Esophagus squamous epithelium (tissue), 4 donors: ENCODE measurements around the gene HSD11B2.

Source experiments
- CTCF ChIP-seq, 6 experiments: fragments of 450-650 bp in 4 of 6; fragments of 200-600 bp in 2 of 6; sonication (generic) in 2 of 6; IDR thresholded peaks; one replicate each; pipeline ENCODE4 v1.5.1; 2016 to 2019; ENCODE audit warnings: antibody characterized with exemption in 6 of 6, mild to moderate bottlenecking in 4 of 6, moderate library complexity in 4 of 6
- POLR2A ChIP-seq, 4 donors: fragments of 450-650 bp; IDR thresholded peaks; one replicate each; pipeline ENCODE4 v1.6.1; 2017; ENCODE audit warnings: antibody characterized with exemption in 4 of 4, mild to moderate bottlenecking in 4 of 4, moderate library complexity in 3 of 4

GRCh38 chr16:67406111-67406971, 24.6 kb upstream of the HSD11B2 start:
- no peak for TF ChIP-seq POLR2A (IDR thresholded peaks at IDR 0.05)
- TF ChIP-seq CTCF (IDR thresholded peaks at IDR 0.05) = no peak
